WERI-Rb-1 (cell line): ENCODE results near the gene HERC4.

Source experiments
- DNase-seq: peaks from one replicate; pipeline ENCODE4 v3.0.0-alpha.2; 2020
- H3K27ac ChIP-seq: fragments of 250-450 bp; sonication (Bioruptor Pico); 2 replicates; pipeline ENCODE4 v1.5.1; 2020; ENCODE audit warnings: mild to moderate bottlenecking, moderate library complexity
- H3K27me3 ChIP-seq: fragments of 250-450 bp; sonication (Bioruptor Pico); 2 replicates; pipeline ENCODE4 v1.5.1; 2021; ENCODE audit warnings: mild to moderate bottlenecking, low read depth, moderate library complexity; ENCODE audit not compliant: insufficient read depth, severe bottlenecking
- H3K36me3 ChIP-seq: fragments of 250-450 bp; sonication (Bioruptor Pico); 2 replicates; pipeline ENCODE4 v1.5.1; 2020; ENCODE audit warnings: mild to moderate bottlenecking, moderate library complexity
- H3K4me3 ChIP-seq: 2 replicates; pipeline ENCODE4 v1.5.1; 2011; ENCODE audit warnings: low read depth, mild to moderate bottlenecking, control low read depth, low read length
- H3K9me3 ChIP-seq: fragments of 250-450 bp; sonication (Bioruptor Pico); 2 replicates; pipeline ENCODE4 v1.5.1; 2021; ENCODE audit warnings: mild to moderate bottlenecking, moderate library complexity; ENCODE audit not compliant: severe bottlenecking
- TF ChIP-seq, protein P1 (sequence below): IDR thresholded peaks from 2 replicates; pipeline ENCODE4 v1.5.1; 2011; ENCODE audit warnings: low read depth, mild to moderate bottlenecking, control low read depth, inconsistent platforms, low read length

Gene HERC4

DNA sequence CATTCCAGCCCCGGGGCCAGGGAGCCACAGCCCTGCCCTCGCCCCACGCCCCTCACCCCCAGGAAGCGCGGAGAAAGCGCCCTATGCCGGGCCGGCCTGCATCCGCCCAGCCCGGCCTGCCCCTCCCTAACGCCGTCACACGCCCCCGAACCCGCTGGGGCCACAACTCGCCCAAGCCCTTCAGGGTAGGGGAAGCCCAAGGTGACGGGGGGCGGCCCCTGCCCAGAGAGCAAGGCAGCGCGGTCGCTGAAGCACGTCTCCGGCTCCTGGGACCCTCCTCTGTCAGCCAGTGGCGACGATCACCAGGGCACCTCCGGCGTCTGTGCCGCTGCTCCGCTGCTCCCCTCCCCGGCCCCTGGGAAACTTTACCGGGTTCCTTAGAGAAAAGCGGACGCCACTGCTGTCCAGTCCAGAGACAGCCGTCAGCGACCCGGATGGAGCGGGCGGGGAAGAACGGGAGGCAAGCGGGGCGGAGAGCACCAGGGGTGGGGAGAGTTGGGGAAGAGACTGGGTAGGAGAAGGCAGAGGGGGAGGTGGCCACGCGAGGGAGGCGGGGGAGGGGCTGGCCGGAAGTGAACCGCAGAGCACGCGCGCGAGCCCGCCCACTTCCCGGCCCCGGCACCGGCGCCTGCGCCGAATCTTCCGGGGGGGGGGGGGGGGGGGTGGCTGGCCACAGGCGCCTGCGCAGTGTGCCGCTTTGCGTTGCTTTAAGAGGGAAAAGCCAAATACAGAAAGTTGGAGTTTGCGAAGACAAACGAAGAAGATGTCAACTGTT is at the start of gene HERC4:
Gene HERC4 (minus strand): TSS at position 509 of the 775 bp plus-strand sequence. CDS start 2,175 bp downstream, outside the sequence.
- TF ChIP-seq, protein P1, sequence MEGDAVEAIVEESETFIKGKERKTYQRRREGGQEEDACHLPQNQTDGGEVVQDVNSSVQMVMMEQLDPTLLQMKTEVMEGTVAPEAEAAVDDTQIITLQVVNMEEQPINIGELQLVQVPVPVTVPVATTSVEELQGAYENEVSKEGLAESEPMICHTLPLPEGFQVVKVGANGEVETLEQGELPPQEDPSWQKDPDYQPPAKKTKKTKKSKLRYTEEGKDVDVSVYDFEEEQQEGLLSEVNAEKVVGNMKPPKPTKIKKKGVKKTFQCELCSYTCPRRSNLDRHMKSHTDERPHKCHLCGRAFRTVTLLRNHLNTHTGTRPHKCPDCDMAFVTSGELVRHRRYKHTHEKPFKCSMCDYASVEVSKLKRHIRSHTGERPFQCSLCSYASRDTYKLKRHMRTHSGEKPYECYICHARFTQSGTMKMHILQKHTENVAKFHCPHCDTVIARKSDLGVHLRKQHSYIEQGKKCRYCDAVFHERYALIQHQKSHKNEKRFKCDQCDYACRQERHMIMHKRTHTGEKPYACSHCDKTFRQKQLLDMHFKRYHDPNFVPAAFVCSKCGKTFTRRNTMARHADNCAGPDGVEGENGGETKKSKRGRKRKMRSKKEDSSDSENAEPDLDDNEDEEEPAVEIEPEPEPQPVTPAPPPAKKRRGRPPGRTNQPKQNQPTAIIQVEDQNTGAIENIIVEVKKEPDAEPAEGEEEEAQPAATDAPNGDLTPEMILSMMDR: no peak
- Histone ChIP-seq H3K9me3 (peaks cover 2% of the 10 kb centered on the region), H3K4me3 (peak within 1 kb of the TSS; percentile 80), H3K27me3 (no peaks in the 10 kb centered on the region), H3K27ac (peak within 1 kb of the TSS; percentile 90), H3K36me3 (peaks cover 8% of the 10 kb centered on the region)
- DNase-seq: peak; percentile 96

DNA sequence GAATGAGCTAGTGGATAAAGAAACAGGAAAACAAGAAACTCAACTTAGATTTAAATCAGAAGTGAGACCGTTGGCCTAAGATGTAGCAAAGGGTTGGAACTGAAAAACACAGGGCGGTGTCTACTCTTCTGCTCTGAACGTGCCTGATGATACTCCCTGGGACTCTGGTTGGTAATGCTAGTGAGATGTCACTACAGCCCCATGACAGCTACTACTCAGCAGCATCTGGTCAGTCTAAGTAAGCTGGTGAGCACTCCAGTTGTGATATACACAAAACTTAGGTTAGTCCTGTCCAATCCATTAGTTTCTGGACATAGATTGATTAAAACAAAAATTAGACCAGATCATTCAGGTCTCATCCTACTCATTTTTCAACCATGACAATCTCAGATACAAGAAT is 49.6 kb upstream of the HERC4 start:
- Histone ChIP-seq H3K27me3 (no peaks in the 10 kb centered on the region), H3K4me3 (no peak overlapping the region), H3K27ac (no peak overlapping the region), H3K36me3 (no peaks in the 10 kb centered on the region), H3K9me3 (no peaks in the 10 kb centered on the region)
- TF ChIP-seq, protein P1: no peak
- no peak for DNase-seq

DNA sequence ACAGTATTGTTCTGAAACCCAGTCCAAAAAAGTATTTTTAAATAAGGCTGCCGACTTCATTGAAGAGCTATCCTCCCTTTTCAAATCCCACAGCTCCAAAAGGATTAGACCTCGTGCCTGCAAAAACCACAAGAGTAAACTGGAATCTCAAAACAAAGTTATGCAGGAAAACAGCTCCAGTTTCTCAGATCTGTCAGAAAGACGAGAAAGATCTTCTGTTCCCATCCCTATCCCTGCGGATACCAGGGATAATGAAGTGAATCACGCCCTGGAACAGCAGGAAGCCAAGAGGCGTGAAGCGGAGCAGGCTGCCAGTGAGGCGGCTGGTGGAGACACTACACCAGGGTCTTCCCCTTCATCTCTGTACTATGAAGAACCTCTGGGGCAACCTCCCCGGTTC is 46.8 kb upstream of the HERC4 start:
- Histone ChIP-seq H3K27me3 (no peaks in the 10 kb centered on the region), H3K36me3 (no peaks in the 10 kb centered on the region), H3K4me3 (no peak overlapping the region), H3K9me3 (no peaks in the 10 kb centered on the region), H3K27ac (no peak overlapping the region)
- TF ChIP-seq, protein P1: no peak
- DNase-seq: no peak

DNA sequence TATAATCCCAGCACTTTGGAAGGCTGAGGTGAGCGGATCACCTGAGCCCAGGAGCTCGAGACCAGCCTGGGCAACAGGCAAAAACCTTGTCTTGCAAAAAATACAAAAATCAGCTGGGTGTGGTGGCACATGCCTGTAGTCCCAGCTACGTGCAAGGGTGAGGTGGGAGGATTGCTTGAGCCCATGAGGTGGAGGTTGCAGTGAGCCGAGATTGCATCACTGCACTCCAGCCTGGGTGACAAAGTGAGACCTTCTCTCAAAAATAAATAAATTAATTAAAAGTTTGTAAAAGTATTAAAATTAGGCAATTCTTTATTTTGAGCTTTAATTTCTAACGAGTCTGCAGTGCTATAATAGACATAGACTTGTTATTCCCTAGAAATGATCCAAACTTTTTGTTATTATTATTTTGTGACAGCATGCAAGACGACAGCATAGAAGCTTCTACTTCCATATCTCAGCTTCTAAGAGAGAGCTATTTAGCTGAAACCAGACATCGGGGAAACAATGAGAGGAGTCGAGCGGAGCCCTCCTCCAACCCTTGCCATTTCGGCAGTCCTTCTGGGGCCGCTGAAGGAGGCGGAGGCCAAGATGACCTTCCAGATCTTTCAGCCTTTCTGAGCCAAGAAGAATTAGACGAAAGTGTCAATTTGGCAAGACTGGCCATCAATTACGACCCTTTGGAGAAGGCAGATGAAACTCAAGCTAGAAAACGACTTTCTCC is 46.1 kb upstream of the HERC4 start:
- no peak for DNase-seq
- no peaks in the 10 kb centered on the region for H3K9me3 ChIP-seq
- no peak overlapping the region for H3K27ac ChIP-seq
- no peak overlapping the region for H3K4me3 ChIP-seq
- H3K27me3 ChIP-seq: no peaks in the 10 kb centered on the region
- no peaks in the 10 kb centered on the region for H3K36me3 ChIP-seq
- TF ChIP-seq, protein P1: no peak

DNA sequence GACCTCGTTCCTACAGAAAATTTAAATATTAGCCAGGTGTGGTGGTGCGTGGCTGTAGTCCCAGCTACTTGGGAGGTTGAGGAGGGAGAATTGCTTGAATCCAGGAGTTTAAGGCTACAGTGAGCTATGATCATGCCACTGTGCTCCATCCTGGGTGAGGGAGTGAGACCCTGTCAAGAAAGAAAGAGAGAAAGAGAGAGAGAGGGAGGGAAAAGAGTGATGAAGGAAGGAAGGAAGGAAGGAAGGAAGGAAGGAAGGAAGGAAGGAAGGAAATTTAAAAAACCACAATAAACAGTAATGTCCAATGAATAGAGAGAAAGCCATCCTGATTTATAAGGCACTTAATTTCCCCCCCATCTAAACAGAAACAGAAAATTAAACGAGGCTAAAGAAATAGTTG is 43.6 kb upstream of the HERC4 start:
- Histone ChIP-seq H3K9me3 (no peaks in the 10 kb centered on the region), H3K27me3 (no peaks in the 10 kb centered on the region), H3K4me3 (no peak overlapping the region), H3K36me3 (no peaks in the 10 kb centered on the region), H3K27ac (no peak overlapping the region)
- DNase-seq: no peak
- TF ChIP-seq, protein P1: no peak
